Panc1 (cell line): ENCODE results near the gene RMP24.
A peak's percentile ranks its signal among the peaks of the same experiment; 100 is the strongest.

Source experiments
- ATAC-seq: fragments of 200-7000 bp; cut with Tn5 transposase; 2 replicates; pipeline ENCODE4 v1.9.1; 2020; ENCODE audit warnings: mild to moderate bottlenecking, moderate library complexity
- BruUV-seq: library from RNA; stranded (reverse); fragments of 400-500 nt; replicated peaks from 2 replicates; lab custom pipeline; 2021; lab: Mats Ljungman, UMichigan
- CTCF ChIA-PET: fragments of 300-600 bp; sonication (Branson Sonifier 250); formaldehyde crosslinking; loops from one replicate; lab custom pipeline; 2022; ENCODE audit warnings: antibody characterized with exemption; lab: Charles Lee
- POLR2A ChIA-PET: fragments of 300-600 bp; sonication (Branson Sonifier 250); formaldehyde crosslinking; loops from one replicate; lab custom pipeline; 2022; ENCODE audit warnings: antibody characterized with exemption; lab: Charles Lee
- DNase-seq: peaks from one replicate; pipeline ENCODE4 v3.0.0-alpha.2; 2010; ENCODE audit warnings: low read depth, low spot score
- H3K27ac ChIP-seq: 2 replicates; pipeline ENCODE4 v1.5.1; 2011; ENCODE audit warnings: mild to moderate bottlenecking, low read length, inconsistent platforms
- H3K27me3 ChIP-seq: fragments of 200-500 bp; sonication (Bioruptor generic); 2 replicates; pipeline ENCODE4 v1.6.0; 2014; ENCODE audit warnings: low read length, inconsistent platforms; ENCODE audit not compliant: control insufficient read depth, insufficient read depth
- H3K36me3 ChIP-seq: fragments of 200-500 bp; sonication (Bioruptor generic); 2 replicates; pipeline ENCODE4 v1.5.1; 2014; ENCODE audit warnings: inconsistent platforms, mild to moderate bottlenecking, low read length, moderate library complexity; ENCODE audit not compliant: control insufficient read depth, insufficient read depth
- H3K4me1 ChIP-seq: 2 replicates; pipeline ENCODE4 v1.5.1; 2011; ENCODE audit warnings: inconsistent platforms, mild to moderate bottlenecking, low read length, moderate library complexity; ENCODE audit not compliant: control insufficient read depth, insufficient read depth
- H3K4me3 ChIP-seq, 2 experiments: 2 replicates each; pipeline ENCODE4 v1.5.1; 2011 to 2012; ENCODE audit warnings: low read depth in 2 of 2, low read length in 2 of 2, mild to moderate bottlenecking in 2 of 2, inconsistent platforms in 1 of 2, moderate library complexity in 1 of 2
- H3K9me3 ChIP-seq: fragments of 200-500 bp; sonication (Bioruptor generic); 2 replicates; pipeline ENCODE4 v1.5.1; 2014; ENCODE audit warnings: low read depth, mild to moderate bottlenecking, inconsistent platforms, low read length, moderate library complexity; ENCODE audit not compliant: control insufficient read depth, insufficient read depth
- CTCF ChIP-seq: fragments of 450-650 bp; IDR thresholded peaks from 2 replicates; pipeline ENCODE4 v1.5.1; 2017; ENCODE audit warnings: mild to moderate bottlenecking
- POLR2AphosphoS5 ChIP-seq: IDR thresholded peaks from 2 replicates; pipeline ENCODE4 v1.6.1; 2012; ENCODE audit warnings: mild to moderate bottlenecking, low read depth, low read length, moderate library complexity
- REST ChIP-seq, 2 experiments: IDR thresholded peaks; 2 replicates each; pipeline ENCODE4 v1.6.1; 2011 to 2012; ENCODE audit warnings: low read depth in 2 of 2, control low read depth in 1 of 2, low read length in 1 of 2, mild to moderate bottlenecking in 1 of 2, moderate library complexity in 1 of 2; ENCODE audit not compliant: insufficient read depth in 1 of 2
- SIN3A ChIP-seq: IDR thresholded peaks from 2 replicates; pipeline ENCODE4 v1.6.1; 2012; ENCODE audit warnings: low read depth, mild to moderate bottlenecking, low read length, moderate library complexity, borderline replicate concordance; ENCODE audit not compliant: insufficient read depth
- TCF7L2 ChIP-seq: IDR thresholded peaks from 2 replicates; pipeline ENCODE4 v1.6.1; 2011; ENCODE audit warnings: mild to moderate bottlenecking, low read depth, low read length, inconsistent platforms
- in situ Hi-C: cut with HindIII; loops from 2 replicates; pipeline ENCODE4 v1.10.0; 2016; ENCODE audit warnings: low sequenced_read_pairs, low pct_unique_long_range_greater_than_20kb
- intact Hi-C: fragments of 100-400 bp; cut with micrococcal nuclease; formaldehyde crosslinking; loops from one replicate; pipeline ENCODE4 v1.10.0; 2022; ENCODE audit not compliant: unreplicated experiment

The RMP24 gene

GRCh38 chr18:35933982-35934381, 38.5 kb upstream of the RMP24 start:
- no TSS peak for BruUV-seq
- H3K4me1 ChIP-seq = peaks cover 32% of the 10 kb centered on the region
- intact Hi-C loops = no loop called here
- POLR2A ChIA-PET = no interaction called here
- in situ Hi-C loops = no loop called here
- H3K27me3 ChIP-seq = no peaks in the 10 kb centered on the region
- H3K9me3 ChIP-seq = no peaks in the 10 kb centered on the region
- H3K4me3 ChIP-seq = no peak overlapping the region
- CTCF ChIA-PET = no interaction called here
- H3K36me3 ChIP-seq = no peaks in the 10 kb centered on the region; the same call in 1 of the 2 replicates
- DNase-seq (peak; percentile 69), ATAC-seq (no peak)
- peak overlapping the region; percentile 79 for H3K27ac ChIP-seq
- TF ChIP-seq REST (IDR thresholded peaks at IDR 0.05; ENCODE audit: insufficient read depth in 1 of 2, low read depth in 2 of 2, low read length in 1 of 2) = no peak
- TF ChIP-seq CTCF = no peak
- no peak for TF ChIP-seq SIN3A
- no peak for TF ChIP-seq TCF7L2
- TF ChIP-seq POLR2AphosphoS5 = no peak

GRCh38 chr18:35934891-35935290, 37.6 kb upstream of the RMP24 start:
- Histone ChIP-seq H3K36me3 (no peaks in the 10 kb centered on the region; the same call in 1 of the 2 replicates), H3K27ac (peak overlapping the region; percentile 95; the same call in 1 of the 2 replicates), H3K27me3 (no peaks in the 10 kb centered on the region), H3K9me3 (no peaks in the 10 kb centered on the region), H3K4me1 (peaks cover 41% of the 10 kb centered on the region), H3K4me3 (no peak overlapping the region)
- DNase-seq = no peak
- POLR2A ChIA-PET = no interaction called here
- in situ Hi-C loops (no loop called here), intact Hi-C loops (no loop called here)
- TF ChIP-seq SIN3A (no peak), TCF7L2 (no peak), POLR2AphosphoS5 (no peak), CTCF (no peak), REST (IDR thresholded peaks at IDR 0.05; ENCODE audit: insufficient read depth in 1 of 2, low read depth in 2 of 2, low read length in 1 of 2) (no peak)
- BruUV-seq = no TSS peak
- ATAC-seq = no peak
- CTCF ChIA-PET = no interaction called here
